Stimulated activated CD4-positive, alpha-beta T cell treated with anti-CD3 and anti-CD28 coated beads, Interleukin-4, amount 100 ng/mL, for 24 hours (primary cell): ENCODE data around the gene CELSR3.
A peak's percentile ranks its signal among the peaks of the same experiment; 100 is the strongest.

Source experiments
- DNase-seq: peaks from one replicate; pipeline ENCODE4 v3.0.0-alpha.2; 2020

The CELSR3 gene

GRCh38 chr3:48656841-48657281 is 5.8 kb downstream of the CELSR3 start:
- peak; percentile 15 for DNase-seq

- DNase-seq: peak; percentile 85
These were observed 6.4 kb downstream of the CELSR3 start for GRCh38 chr3:48656061-48656840.

- DNase-seq: peak; percentile 59
These were observed 7.1 kb downstream of the CELSR3 start for GRCh38 chr3:48655606-48656005.

- DNase-seq: no peak
These were observed 7.6 kb downstream of the CELSR3 start for GRCh38 chr3:48655063-48655462.

GRCh38 chr3:48652923-48653715 is 9.6 kb downstream of the CELSR3 start:
- DNase-seq: no peak

- no peak for DNase-seq
These were observed 10.9 kb downstream of the CELSR3 start for GRCh38 chr3:48651771-48652170.

GRCh38 chr3:48650723-48651122 is 12.0 kb downstream of the CELSR3 start:
- no peak for DNase-seq

GRCh38 chr3:48648188-48648850 is 14.4 kb downstream of the CELSR3 start:
- no peak for DNase-seq

GRCh38 chr3:48647714-48648113 is 15.0 kb downstream of the CELSR3 start:
- no peak for DNase-seq

- no peak for DNase-seq
These were observed 17.6 kb downstream of the CELSR3 start for GRCh38 chr3:48644898-48645760.

GRCh38 chr3:48642605-48643004 is 20.1 kb downstream of the CELSR3 start:
- no peak for DNase-seq

GRCh38 chr3:48641396-48641795 is 21.3 kb downstream of the CELSR3 start:
- DNase-seq: no peak

- DNase-seq: no peak
These were observed 22.6 kb downstream of the CELSR3 start for GRCh38 chr3:48639944-48640606.

GRCh38 chr3:48637305-48637704 is 25.4 kb downstream of the CELSR3 start:
- DNase-seq: no peak

- no peak for DNase-seq
These were observed 26.5 kb downstream of the CELSR3 start for GRCh38 chr3:48636149-48636655.

- peak; percentile 94 for DNase-seq
These were observed 27.3 kb downstream of the CELSR3 start, which contains the start of gene SLC26A6 for GRCh38 chr3:48635222-48636021. SLC26A6 (minus strand) TSS chr3:48635461; CDS start chr3:48635393, 68 bp downstream.

GRCh38 chr3:48634661-48635221 is 27.9 kb downstream of the CELSR3 start:
- DNase-seq: peak; percentile 49

GRCh38 chr3:48633743-48634142 is 28.9 kb downstream of the CELSR3 start:
- DNase-seq: no peak

GRCh38 chr3:48633256-48633655 is 29.4 kb downstream of the CELSR3 start:
- no peak for DNase-seq
